HepG2 (cell line): ENCODE measurements around the gene ZNF189. TPM values are rescaled to one million over a fixed set of nuclear protein-coding genes. Genes with fewer than 3 reads are reported as not detected.

Source experiments
- ATAC-seq: fragments of 200-7000 bp; cut with Tn5 transposase; 3 replicates; pipeline ENCODE4 v1.9.1; 2020; ENCODE audit warnings: mild to moderate bottlenecking, moderate library complexity
- BruUV-seq: library from RNA; stranded (reverse); fragments of 400-500 nt; replicated peaks from 2 replicates; lab custom pipeline; 2021; lab: Mats Ljungman, UMichigan
- CTCF ChIA-PET: fragments of 300-600 bp; formaldehyde crosslinking; extraction: SDS; loops from one replicate; lab custom pipeline; 2021; ENCODE audit warnings: low total read pairs, inconsistent platforms, low intra/inter-chr PET ratio; lab: Yijun Ruan, JAX
- POLR2A ChIA-PET: fragments of 350-600 bp; sonication (Branson Sonifier 250); formaldehyde crosslinking; loops from one replicate; lab custom pipeline; 2020; ENCODE audit warnings: antibody characterized with exemption, inconsistent platforms; lab: Yijun Ruan, JAX
- DNase-seq: peaks from one replicate; pipeline ENCODE4 v3.0.0-alpha.2; 2015; ENCODE audit warnings: low spot score
- FAIRE-seq: peaks from 3 replicates; lab custom pipeline; 2011; peaks lifted over from hg19 to GRCh38; lab: Jason Lieb, UNC
- H2AFZ ChIP-seq: one replicate; pipeline ENCODE4 v1.6.1; 2011; ENCODE audit warnings: low read length, inconsistent platforms
- H3K27ac ChIP-seq: fragments of 300-600 bp; 3 replicates; pipeline ENCODE4 v1.8.0; 2011; ENCODE audit warnings: mixed run types, mild to moderate bottlenecking, mixed read lengths, low read length, inconsistent platforms; ENCODE audit not compliant: insufficient read depth; ENCODE audit errors: extremely low read length
- H3K27me3 ChIP-seq, 2 experiments: fragments of 200-600 bp in 1 of 2; 2 replicates in 1 of 2; 3 replicates in 1 of 2; pipeline versions ENCODE4 v1.6.0 to v1.8.0; 2011; ENCODE audit warnings: low read length in 2 of 2, mild to moderate bottlenecking in 2 of 2, moderate library complexity in 2 of 2, inconsistent platforms in 1 of 2; ENCODE audit not compliant: insufficient read depth in 2 of 2, control insufficient read depth in 1 of 2
- H3K36me3 ChIP-seq, 2 experiments: fragments of 200-600 bp in 1 of 2; replicated peaks in 1 of 2; 2 replicates in 1 of 2; 3 replicates in 1 of 2; pipeline versions ENCODE4 v1.5.1 to v1.8.0; 2011; ENCODE audit warnings: low read length in 2 of 2, inconsistent platforms in 1 of 2; ENCODE audit not compliant: insufficient read depth in 2 of 2, control insufficient read depth in 1 of 2
- H3K4me1 ChIP-seq: 2 replicates; pipeline ENCODE4 v1.5.1; 2012; ENCODE audit warnings: low read length, inconsistent platforms; ENCODE audit not compliant: insufficient read depth
- H3K4me2 ChIP-seq: 2 replicates; pipeline ENCODE4 v1.6.0; 2011; ENCODE audit warnings: low read depth, low read length, inconsistent platforms
- H3K4me3 ChIP-seq, 3 experiments: fragments of 200-600 bp in 1 of 3; sonication (generic), shearing (Covaris generic) in 1 of 3; replicated peaks in 1 of 3; 2 replicates each; pipeline ENCODE4 v1.5.1; 2011 to 2016; ENCODE audit warnings: low read length in 3 of 3, inconsistent platforms in 2 of 3, low read depth in 2 of 3, mild to moderate bottlenecking in 2 of 3, control low read depth in 1 of 3, mixed read lengths in 1 of 3; ENCODE audit not compliant: insufficient read depth in 1 of 3
- H3K79me2 ChIP-seq: one replicate; pipeline ENCODE4 v1.6.1; 2011; ENCODE audit warnings: low read length, inconsistent platforms; ENCODE audit not compliant: insufficient read depth
- H3K9ac ChIP-seq: 2 replicates; pipeline ENCODE4 v1.6.0; 2011; ENCODE audit warnings: mild to moderate bottlenecking, low read depth, low read length, inconsistent platforms; ENCODE audit not compliant: insufficient read depth
- H3K9me3 ChIP-seq: 2 replicates; pipeline ENCODE4 v1.5.1; 2012; ENCODE audit warnings: mild to moderate bottlenecking, low read length
- H4K20me1 ChIP-seq: 2 replicates; pipeline ENCODE4 v1.6.0; 2011; ENCODE audit warnings: inconsistent platforms, mild to moderate bottlenecking, low read length, moderate library complexity; ENCODE audit not compliant: insufficient read depth
- CBX5 ChIP-seq: sonication (generic); formaldehyde crosslinking; IDR thresholded peaks from 2 replicates; pipeline ENCODE4 v1.4.0; 2020; ENCODE audit warnings: missing genetic modification reagents, borderline replicate concordance
- NBN ChIP-seq: fragments of 450-650 bp; conservative IDR thresholded peaks from 2 replicates; pipeline ENCODE4 v1.6.1; 2017
- RELA ChIP-seq: sonication (generic); formaldehyde crosslinking; IDR thresholded peaks from 2 replicates; pipeline ENCODE4 v1.4.0; 2020; ENCODE audit warnings: missing genetic modification reagents
- SYNCRIP ChIP-seq: fragments of 200-400 bp; formaldehyde crosslinking; IDR thresholded peaks from 2 replicates; pipeline ENCODE4 v1.6.1; 2018; ENCODE audit warnings: mild to moderate bottlenecking, low read depth, low read length; ENCODE audit not compliant: insufficient read depth
- TRIM24 ChIP-seq: sonication (generic); formaldehyde crosslinking; IDR thresholded peaks from 2 replicates; pipeline ENCODE4 v1.8.0; 2022; ENCODE audit warnings: mild to moderate bottlenecking, missing genetic modification reagents
- ZNF460 ChIP-seq: sonication (generic); formaldehyde crosslinking; IDR thresholded peaks from 2 replicates; pipeline ENCODE4 v1.5.1; 2020; ENCODE audit warnings: missing genetic modification reagents, mild to moderate bottlenecking, borderline replicate concordance
- ZNF512 ChIP-seq: sonication (generic); formaldehyde crosslinking; IDR thresholded peaks from 2 replicates; pipeline ENCODE4 v1.4.0; 2020; ENCODE audit warnings: mild to moderate bottlenecking, missing genetic modification reagents
- ZNF766 ChIP-seq: sonication (generic); formaldehyde crosslinking; IDR thresholded peaks from 2 replicates; pipeline ENCODE4 v1.5.0; 2020; ENCODE audit warnings: missing genetic modification reagents, borderline replicate concordance
- WGBS: methylation state at CpG from one replicate; pipeline ENCODE4 v1.1.6; 2017; ENCODE audit warnings: low lambda C conversion rate; 5-methylcytosine and 5-hydroxymethylcytosine counted together
- in situ Hi-C: cut with HindIII; loops from 2 replicates; pipeline ENCODE4 v1.10.0; 2017; ENCODE audit warnings: low pct_unique_long_range_greater_than_20kb; ENCODE audit not compliant: extremely low pct_ligation_motif_present
- intact Hi-C: fragments of 100-400 bp; cut with micrococcal nuclease; formaldehyde crosslinking; loops from one replicate; pipeline ENCODE4 v1.10.0; 2022; ENCODE audit not compliant: unreplicated experiment
- polyA plus RNA-seq, 8 experiments: library from polyadenylated mRNA; depleted of rRNA in 3 of 8; stranded (reverse) in 7 of 8; unstranded in 1 of 8; fragments of >200 nt; fragmentation: Illumina TruSeq in 4 of 8; extraction: Trizol in 4 of 8; gene quantifications; 2 replicates each; pipeline versions ENCODE4 v1.2.1 to v1.2.3, GENCODE V29; 2011 to 2016; ENCODE audit warnings: low read depth in 4 of 8, missing spikeins in 1 of 8, mixed read lengths in 1 of 8; ENCODE audit not compliant: insufficient read depth in 1 of 8
- total RNA-seq, 5 experiments: library from RNA; depleted of rRNA; stranded (reverse); fragments of >200 nt; fragmentation: Illumina TruSeq; extraction: Trizol; gene quantifications; 2 replicates each; pipeline ENCODE4 v1.2.3, GENCODE V29; 2016; ENCODE audit warnings: low read depth in 1 of 5
- TF ChIP-seq, protein P1 (sequence below): sonication (generic); formaldehyde crosslinking; IDR thresholded peaks from 2 replicates; pipeline ENCODE4 v1.8.0; 2022; ENCODE audit warnings: mild to moderate bottlenecking, missing genetic modification reagents, borderline replicate concordance

ZNF189 gene
- total and polyA plus RNA-seq, 2 of the 13 experiments (the other 11 are each of a cell fraction or from before 2014, with no cell fraction given), result 8.4 to 50.0 TPM

GRCh38 chr9:101446732-101447131 is 48.1 kb downstream of the ZNF189 start:
- ChIA-PET CTCF (no interaction called here), POLR2A (interaction anchor here (1.1 to 2.2 kb wide), 4 partner anchors 12 to 48 kb away, joined by 4 to 23 read pairs (median 6); partner anchors contain the start of genes MRPL50 and ZNF189)
- Histone ChIP-seq H3K9ac (no peak overlapping the region), H3K4me2 (no peak overlapping the region), H3K4me1 (peaks cover 54% of the 10 kb centered on the region), H3K4me3 (no peak overlapping the region), H3K36me3 (no peaks in the 10 kb centered on the region), H3K9me3 (peaks cover 16% of the 10 kb centered on the region), H3K27me3 (no peaks in the 10 kb centered on the region), H4K20me1 (no peaks in the 10 kb centered on the region), H2AFZ (no peak overlapping the region), H3K27ac (peak overlapping the region; percentile 79), H3K79me2 (no peaks in the 10 kb centered on the region)
- DNase-seq (no peak), ATAC-seq (no peak), FAIRE-seq (no peak)
- peak; percentile 48; the same call in 1 of the 2 replicates for TF ChIP-seq CBX5
- TF ChIP-seq, protein P1, sequence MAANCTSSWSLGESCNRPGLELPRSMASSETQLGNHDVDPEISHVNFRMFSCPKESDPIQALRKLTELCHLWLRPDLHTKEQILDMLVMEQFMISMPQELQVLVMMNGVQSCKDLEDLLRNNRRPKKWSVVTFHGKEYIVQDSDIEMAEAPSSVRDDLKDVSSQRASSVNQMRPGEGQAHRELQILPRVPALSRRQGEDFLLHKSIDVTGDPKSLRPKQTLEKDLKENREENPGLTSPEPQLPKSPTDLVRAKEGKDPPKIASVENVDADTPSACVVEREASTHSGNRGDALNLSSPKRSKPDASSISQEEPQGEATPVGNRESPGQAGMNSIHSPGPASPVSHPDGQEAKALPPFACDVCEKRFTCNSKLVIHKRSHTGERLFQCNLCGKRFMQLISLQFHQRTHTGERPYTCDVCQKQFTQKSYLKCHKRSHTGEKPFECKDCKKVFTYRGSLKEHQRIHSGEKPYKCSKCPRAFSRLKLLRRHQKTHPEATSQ (CRISPR knock-in tag), result peak; percentile 87; the same call in 1 of the 2 replicates
- TF ChIP-seq SYNCRIP, result no peak
- no peak for TF ChIP-seq TRIM24 (CRISPR knock-in tag)
- peak; percentile 98 for TF ChIP-seq ZNF766 (CRISPR knock-in tag)
- BruUV-seq, result no TSS peak
- in situ Hi-C loops, result no loop called here
- intact Hi-C loops, result no loop called here

DNA sequence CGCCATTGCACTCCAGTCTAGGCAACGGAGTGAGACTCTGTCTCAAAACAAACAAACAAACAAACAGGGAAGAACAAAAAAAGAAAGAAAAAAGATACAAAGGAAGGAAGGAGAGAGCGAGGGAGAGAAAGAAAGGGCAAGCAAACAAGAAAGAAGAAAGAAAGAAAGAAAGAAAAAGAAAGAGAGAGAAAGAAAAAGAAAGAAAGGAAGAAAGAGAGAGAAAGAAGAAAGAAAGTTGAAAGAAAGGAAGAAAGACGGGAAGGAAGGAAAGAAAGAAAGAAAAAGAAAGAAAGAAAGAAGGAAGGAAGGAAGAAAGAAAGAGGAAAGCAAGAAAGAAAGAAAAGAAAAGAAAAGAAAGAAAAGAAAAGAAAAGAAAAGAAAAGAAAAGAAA is 50.0 kb downstream of the ZNF189 start:
- no peak for FAIRE-seq
- in situ Hi-C loops (no loop called here), intact Hi-C loops (no loop called here)
- Histone ChIP-seq H3K79me2 (no peaks in the 10 kb centered on the region), H3K27ac (no peak overlapping the region), H3K9me3 (peaks cover 36% of the 10 kb centered on the region), H3K4me2 (no peak overlapping the region), H3K27me3 (no peaks in the 10 kb centered on the region), H3K9ac (no peak overlapping the region), H3K4me3 (no peak overlapping the region), H3K4me1 (peaks cover 42% of the 10 kb centered on the region), H2AFZ (no peak overlapping the region), H3K36me3 (no peaks in the 10 kb centered on the region), H4K20me1 (no peaks in the 10 kb centered on the region)
- ChIA-PET CTCF (no interaction called here), POLR2A (no interaction called here)
- WGBS, result 93% methylated on average over 4 of the region's 4 CpGs
- TF ChIP-seq NBN (0 out of 2 replicates have a peak, but pooled peaks have one; percentile 74), ZNF512 (CRISPR knock-in tag) (peak; percentile 85; the same call in 1 of the 2 replicates), RELA (CRISPR knock-in tag) (no peak), ZNF460 (CRISPR knock-in tag) (no peak)
- no TSS peak for BruUV-seq
- ATAC-seq, result no peak
- no peak for DNase-seq
